Activated CD8-positive, alpha-beta memory T cell treated with anti-CD3 and anti-CD28 coated beads for 36 hours (primary cell): ENCODE measurements around the gene GALNT5. TPM values are rescaled to one million over a fixed set of nuclear protein-coding genes. Genes with fewer than 3 reads are reported as not detected.
"Not testable (repeated sequence)": the region's sequence is repeated elsewhere in the genome, so short reads cannot be mapped to it uniquely, and the experiment has no call there.

Source experiments
- CTCF ChIA-PET: fragments of 350-600 bp; sonication (Branson Sonifier 250); formaldehyde crosslinking; loops from one replicate; lab custom pipeline; 2021; ENCODE audit warnings: antibody characterized with exemption; lab: Charles Lee
- POLR2A ChIA-PET: fragments of 350-600 bp; sonication (Branson Sonifier 250); formaldehyde crosslinking; loops from one replicate; lab custom pipeline; 2021; ENCODE audit warnings: antibody characterized with exemption; lab: Charles Lee
- total RNA-seq, 2 experiments: library from RNA; stranded (reverse); gene quantifications; one replicate each; pipeline ENCODE4 v1.2.3, GENCODE V29; 2021

The GALNT5 gene, protein sequence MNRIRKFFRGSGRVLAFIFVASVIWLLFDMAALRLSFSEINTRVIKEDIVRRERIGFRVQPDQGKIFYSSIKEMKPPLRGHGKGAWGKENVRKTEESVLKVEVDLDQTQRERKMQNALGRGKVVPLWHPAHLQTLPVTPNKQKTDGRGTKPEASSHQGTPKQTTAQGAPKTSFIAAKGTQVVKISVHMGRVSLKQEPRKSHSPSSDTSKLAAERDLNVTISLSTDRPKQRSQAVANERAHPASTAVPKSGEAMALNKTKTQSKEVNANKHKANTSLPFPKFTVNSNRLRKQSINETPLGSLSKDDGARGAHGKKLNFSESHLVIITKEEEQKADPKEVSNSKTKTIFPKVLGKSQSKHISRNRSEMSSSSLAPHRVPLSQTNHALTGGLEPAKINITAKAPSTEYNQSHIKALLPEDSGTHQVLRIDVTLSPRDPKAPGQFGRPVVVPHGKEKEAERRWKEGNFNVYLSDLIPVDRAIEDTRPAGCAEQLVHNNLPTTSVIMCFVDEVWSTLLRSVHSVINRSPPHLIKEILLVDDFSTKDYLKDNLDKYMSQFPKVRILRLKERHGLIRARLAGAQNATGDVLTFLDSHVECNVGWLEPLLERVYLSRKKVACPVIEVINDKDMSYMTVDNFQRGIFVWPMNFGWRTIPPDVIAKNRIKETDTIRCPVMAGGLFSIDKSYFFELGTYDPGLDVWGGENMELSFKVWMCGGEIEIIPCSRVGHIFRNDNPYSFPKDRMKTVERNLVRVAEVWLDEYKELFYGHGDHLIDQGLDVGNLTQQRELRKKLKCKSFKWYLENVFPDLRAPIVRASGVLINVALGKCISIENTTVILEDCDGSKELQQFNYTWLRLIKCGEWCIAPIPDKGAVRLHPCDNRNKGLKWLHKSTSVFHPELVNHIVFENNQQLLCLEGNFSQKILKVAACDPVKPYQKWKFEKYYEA
- not detected for total RNA-seq

DNA sequence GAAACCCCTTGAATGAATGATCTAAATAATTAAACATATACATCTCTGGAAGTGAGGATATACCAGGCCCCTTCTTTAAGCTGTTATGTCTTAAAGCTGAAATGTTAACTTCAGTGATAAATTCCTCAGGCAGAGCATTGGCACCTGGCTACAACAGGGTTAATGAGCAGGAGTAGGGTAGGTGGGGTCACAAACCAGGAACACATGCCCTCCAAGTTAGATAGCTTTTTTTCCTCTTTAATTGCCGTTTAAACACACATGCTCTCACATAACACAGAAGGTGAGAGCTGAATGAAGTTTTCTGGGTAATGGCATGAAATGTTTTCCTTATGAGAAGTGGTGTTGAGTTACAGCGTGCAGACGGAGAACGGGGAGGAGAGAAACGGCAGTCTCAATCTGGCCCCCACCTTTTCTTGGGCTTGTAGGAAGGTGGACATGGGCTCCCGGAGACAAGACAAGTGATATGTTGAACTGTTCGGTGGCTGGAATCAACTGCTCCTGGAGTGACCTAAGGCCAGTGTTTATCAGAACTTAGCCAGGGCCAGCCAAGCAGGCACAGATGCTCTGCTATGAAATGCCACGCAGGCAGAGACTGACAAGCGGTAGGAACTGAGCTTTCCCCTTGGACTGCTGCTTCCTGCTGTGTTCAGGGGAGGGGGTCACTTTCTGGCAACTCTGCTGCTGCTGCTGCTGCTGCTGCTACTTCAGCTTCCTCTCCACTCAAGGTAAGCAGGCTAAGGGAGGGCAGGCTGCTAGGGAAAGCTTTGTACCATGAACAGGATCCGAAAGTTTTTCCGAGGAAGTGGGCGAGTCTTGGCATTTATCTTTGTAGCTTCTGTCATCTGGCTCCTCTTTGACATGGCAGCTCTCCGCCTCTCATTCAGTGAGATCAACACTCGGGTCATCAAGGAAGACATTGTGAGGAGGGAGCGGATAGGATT, at the start of gene GALNT5:
TSS of gene GALNT5 (plus strand) at position 394 of the 941 bp plus-strand sequence. CDS start at position 772, 378 bp downstream.
- ChIA-PET CTCF (no interaction called here), POLR2A (no interaction called here)

DNA sequence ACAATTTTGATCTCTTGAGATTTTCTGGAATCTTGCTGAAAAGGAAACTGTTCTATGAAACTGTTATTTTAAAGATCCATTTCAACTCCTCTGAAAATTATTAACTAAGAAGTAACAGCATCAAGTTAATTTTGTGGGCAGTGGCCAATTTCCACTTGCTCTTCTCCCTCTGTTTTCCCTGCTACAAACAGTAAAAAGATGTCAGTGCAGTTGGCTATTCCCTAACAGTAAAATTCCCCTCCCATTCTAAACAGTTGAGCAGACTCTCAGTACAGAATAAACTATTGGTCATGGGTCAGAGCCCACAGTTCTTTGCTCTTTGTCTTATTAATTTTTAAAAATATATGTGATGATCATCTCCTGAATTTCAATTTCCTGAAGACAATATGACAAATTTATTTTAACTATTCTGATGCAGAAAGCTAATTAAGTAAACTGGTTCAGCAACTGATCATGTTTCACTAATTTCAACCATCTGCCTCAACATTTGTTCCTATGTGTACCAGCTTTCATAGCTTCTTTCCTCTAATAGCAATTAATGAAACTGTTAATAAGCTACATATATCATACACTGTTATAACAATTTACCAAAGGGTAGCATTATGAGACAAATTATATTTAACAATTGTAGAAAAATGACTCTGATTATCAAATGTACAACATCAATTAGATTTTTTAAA, 41.1 kb upstream of the GALNT5 start:
- CTCF ChIA-PET: no interaction called here
- POLR2A ChIA-PET: no interaction called here

DNA sequence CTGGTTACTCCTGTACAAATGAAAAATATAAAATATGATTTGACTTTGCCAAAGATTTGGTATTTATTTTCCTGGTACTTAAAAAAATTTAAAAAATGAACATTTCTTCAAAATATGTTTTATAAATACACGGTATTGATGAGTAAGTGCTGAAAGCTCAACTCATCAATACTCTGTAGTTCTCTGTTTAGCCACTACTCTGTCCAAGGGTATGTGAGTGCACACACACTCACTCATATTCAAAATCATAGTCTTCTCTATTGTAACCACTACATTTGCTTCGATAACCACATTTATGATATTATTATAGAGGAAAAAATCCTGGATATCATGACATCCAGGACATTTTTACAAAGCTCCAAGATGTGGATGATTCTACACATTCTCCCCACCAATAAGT, 40.1 kb upstream of the GALNT5 start:
- ChIA-PET POLR2A (no interaction called here), CTCF (no interaction called here)

DNA sequence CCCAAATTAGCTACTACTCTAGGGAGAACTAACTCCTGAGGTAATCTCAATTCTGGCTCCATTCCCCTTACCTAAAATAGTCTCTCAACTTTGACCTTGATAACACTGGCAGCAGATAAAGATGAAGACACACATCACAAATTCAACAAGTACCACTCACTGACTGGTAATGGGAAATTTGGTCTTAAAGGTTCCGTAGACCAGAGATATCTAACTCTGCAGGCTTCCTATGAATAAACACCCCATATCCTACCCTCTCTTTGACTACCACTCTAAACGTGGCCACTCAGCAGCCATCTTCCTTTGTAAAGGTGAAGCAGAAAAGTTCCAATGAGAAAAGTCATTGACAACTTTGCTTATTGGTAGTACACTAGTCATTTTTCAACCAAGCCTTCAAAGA, 38.6 kb upstream of the GALNT5 start:
- POLR2A ChIA-PET: no interaction called here
- CTCF ChIA-PET: interaction anchor here (0.5 kb wide), 1 partner anchor 84 kb away, joined by 3 read pairs; no protein-coding TSS in a partner anchor

DNA sequence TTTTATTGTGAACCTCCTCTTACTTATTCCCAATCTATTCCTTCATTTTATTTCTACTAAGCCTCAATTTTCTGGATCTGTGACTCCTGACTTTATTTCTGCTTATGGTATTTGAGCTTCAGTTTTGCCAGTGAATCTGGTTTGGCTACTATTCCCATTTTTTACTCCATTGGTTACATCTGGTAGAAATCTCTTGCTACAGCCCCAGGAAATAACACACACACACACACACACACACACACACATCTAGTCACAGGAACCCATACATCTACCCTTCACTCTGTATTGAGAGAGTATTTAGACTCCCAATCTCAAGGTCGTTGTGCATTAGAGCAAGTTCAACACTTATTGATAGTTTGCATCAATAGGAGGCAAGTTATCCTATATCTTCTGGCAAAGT, 37.0 kb upstream of the GALNT5 start:
- POLR2A ChIA-PET: no interaction called here
- CTCF ChIA-PET: no interaction called here

DNA sequence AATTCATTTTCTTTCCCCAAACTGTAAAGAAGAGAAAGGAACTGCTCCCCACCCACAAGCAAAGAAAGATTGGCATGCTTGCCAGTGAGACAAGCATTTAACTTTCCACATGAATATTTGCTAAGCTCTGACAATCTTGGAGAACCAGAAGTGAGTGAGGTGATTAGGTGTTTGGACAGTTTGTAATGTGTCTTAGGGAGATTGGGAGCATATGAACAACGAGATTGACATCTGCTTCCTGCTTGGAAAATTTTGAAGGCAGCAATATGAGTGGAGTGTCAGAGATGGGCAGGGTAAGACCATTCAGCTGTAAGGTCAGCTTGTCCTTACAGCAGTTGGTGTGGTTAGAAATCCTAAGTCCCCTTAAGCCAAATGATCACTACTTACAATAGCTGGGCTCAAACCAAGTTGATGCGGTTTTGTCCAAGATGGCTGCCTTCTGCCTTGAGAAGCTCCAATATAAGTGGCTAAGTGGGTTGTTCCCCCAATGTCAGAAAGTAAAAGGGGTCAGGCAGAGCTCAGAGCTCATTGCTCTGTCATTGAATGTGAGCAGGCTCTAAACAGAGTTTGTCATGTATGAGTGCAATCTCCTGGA, 36.0 kb upstream of the GALNT5 start:
- POLR2A ChIA-PET: no interaction called here

DNA sequence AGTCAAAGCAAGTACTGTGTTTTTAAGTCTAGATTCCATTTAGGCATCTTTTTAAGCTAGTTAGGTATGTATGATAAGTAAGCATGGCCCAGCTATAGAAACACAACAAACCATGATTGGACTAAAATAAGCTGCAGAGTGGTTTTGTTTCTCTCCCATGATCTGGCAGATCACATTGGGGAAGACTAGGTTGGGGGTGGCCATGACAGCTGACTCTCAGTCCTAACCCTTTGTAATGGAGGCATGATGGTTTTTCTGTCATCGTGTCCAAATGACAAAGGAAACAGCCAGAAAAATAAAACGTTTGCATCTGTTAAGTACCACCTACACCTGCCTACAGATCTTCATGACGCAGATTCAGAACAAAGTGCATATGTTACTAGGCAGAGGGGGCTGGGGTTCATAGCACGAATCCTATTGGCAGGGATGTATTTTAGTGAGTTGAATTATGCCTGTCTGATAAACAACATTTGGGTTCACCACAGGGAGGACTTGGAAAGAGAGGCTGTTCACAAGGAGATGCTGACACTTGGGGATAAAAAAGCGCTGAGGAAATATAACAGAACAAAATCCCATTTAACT, 33.8 kb upstream of the GALNT5 start:
- CTCF ChIA-PET: interaction anchor here (0.9 kb wide), 1 partner anchor 79 kb away, joined by 3 read pairs; no protein-coding TSS in a partner anchor
- POLR2A ChIA-PET: no interaction called here

More for the DNA sequence above, 36.0 kb upstream of the GALNT5 start:
- CTCF ChIA-PET: interaction anchor here (1.5 kb wide), 1 partner anchor 16 kb away, joined by 4 read pairs; no protein-coding TSS in a partner anchor

DNA sequence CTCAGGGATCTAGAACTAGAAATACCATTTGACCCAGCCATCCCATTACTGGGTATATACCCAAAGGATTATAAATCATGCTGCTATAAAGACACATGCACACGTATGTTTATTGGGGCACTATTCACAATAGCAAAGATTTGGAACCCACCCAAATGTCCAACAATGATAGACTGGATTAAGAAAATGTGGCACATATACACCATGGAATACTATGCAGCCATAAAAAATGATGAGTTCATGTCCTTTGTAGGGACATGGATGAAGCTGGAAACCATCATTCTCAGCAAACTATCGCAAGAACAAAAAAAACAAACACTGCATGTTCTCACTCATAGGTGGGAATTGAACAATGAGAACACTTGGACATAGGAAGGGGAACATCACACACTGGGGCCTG, 33.1 kb upstream of the GALNT5 start:
- POLR2A ChIA-PET, CTCF ChIA-PET: not testable (repeated sequence)

DNA sequence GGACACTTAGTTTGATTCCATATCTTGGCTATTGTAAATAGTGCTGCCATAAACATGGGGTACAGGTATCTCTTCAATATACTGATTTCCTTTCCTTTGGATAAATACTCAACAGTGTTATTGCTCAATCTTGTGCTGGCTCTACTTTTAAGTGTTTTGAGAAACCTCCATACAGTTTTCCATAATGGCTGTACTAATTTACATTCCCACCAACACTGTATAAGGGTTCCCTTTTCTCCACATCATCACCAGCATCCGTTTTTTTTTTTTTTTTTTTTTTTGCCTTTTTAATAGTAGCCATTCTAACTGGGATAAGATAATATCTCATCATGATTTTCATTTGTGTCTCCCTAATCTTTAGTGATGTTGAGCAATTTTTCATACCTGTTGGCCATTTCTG, 29.9 kb upstream of the GALNT5 start:
- ChIA-PET POLR2A (no interaction called here), CTCF (no interaction called here)

DNA sequence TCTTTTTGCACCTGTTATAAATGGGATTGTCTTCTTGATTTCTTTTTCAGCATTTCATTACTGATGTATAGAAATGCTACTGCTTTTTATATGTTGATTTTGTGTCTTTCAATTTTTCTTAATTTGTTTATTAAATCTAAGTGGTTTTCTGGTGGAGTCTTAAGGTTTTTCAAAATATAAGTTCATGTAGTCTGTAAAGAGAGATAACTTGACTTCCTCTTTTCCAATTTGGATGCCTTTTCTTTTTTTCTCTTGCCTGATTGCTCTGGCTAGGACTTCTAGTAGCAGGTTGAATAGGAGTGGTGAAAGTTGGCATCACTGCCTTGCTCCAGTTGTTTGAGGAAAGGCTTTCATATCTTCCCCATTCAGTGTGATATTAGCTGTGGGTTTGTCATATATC, 28.6 kb upstream of the GALNT5 start:
- ChIA-PET CTCF (no interaction called here), POLR2A (no interaction called here)

DNA sequence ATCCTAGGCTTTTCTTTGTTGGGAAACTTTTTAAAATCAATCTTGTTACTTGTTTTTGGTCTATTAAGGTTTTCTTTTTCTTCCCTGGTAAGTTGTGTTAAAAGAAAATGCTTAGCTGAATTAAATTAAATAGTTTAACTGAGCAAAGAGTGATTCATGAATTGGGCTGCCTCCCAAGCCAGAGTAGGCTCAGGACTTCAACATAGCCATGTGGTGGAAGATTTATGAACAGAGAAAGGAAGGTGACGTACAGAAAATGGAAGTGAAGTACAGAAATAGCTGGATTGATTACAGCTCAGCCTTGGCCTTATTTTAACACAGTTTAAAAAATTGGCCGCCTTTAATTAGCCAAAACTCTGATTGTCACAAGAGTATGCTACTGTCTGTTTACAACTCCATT, 27.9 kb upstream of the GALNT5 start:
- POLR2A ChIA-PET: no interaction called here
- CTCF ChIA-PET: no interaction called here

DNA sequence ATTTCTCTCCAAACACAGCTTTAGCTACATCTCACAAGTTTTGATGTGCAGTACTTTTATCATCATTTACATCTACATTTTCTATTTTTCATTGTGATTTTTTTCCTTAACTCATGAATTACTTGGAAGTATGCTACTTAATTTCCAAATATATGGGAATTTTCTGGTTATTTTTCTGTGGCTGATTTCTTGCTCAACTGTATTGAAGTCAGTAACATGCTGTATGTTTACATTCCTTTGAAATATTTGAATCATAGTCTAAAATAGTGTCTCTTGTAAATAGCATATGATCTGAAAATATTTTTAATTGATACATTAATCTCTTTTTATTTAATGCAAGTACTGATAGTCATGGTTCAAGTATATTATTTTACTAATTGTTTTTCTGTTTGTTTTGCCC, 26.0 kb upstream of the GALNT5 start:
- POLR2A ChIA-PET: no interaction called here
- CTCF ChIA-PET: no interaction called here

DNA sequence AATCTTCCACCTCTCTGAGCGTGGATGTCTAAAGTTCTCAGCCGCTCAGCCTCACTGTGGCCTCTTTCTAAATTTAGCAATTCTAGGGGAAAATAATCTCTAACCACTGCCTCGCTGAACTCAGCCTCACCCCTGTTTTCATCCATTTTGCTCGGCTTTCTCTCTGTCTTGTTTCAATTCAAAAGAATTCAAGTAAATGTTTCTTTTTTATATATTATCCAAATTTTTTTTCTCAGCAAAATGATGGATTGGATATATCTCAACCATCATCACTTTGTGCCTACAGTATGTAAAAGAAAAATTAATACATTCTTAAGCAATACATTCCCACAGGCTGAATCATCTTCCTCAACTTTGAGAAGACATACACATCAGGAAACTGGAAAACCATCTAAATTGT, 24.0 kb upstream of the GALNT5 start:
- POLR2A ChIA-PET: no interaction called here
- CTCF ChIA-PET: no interaction called here

DNA sequence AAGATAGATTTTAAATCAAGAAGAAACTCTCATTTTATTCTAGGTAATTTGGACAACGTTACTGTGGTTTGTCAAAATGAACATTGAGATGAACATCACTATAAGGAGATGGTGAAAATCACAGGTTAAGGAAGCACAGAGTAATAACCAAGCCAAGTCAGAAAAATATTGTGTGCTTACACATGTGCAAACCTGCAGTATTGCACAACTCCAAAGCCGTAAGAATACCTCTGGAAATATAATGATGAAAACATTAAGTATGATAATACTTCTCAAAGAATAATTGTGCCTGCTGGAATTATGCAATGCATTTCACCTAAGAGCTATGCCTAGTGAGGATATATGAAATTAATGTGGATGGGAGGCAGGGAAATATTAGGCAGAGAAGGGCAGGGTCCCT, 21.1 kb upstream of the GALNT5 start:
- POLR2A ChIA-PET: no interaction called here
- CTCF ChIA-PET: interaction anchor here (1.8 kb wide), 1 partner anchor 14 kb away, joined by 4 read pairs; no protein-coding TSS in a partner anchor

DNA sequence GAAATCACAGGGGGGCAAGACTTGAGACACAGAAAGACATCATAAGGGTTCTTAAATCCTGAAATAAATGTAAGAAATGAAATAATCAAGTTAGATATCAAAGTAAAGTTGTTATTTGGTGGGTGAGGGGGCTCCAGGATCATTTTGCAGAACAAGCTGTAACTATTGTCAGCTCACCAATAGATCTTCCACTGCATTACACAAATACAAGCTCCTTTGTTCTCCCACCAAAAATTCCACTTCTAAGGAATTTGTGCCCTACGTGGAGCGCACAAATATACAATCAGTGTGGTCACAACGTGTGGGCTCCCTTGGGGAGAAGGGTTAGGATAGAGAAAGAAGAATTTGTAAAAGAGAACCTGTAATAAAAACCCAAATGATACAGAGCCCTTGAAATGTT, 19.2 kb upstream of the GALNT5 start:
- POLR2A ChIA-PET: no interaction called here
- CTCF ChIA-PET: interaction anchor here (1.8 kb wide), 1 partner anchor 16 kb away, joined by 4 read pairs; no protein-coding TSS in a partner anchor

DNA sequence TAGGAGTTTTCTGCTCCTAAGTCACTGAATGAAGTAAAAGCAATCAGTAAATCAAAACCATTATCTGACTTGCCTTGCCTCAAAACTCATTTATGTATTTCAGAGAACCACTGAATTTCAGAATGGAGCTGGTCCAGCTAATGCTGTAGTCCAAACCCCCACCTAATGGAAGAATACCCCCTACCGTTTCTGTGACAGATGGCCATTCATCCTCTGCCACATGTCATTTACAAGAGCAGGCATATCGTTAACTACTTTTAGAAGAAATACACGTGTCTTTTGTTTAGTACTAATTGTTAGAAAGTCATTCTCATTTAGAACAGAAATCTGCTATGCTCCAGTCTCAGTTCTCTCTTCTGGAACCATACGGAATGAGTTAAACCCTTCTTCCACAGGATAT, 12.8 kb upstream of the GALNT5 start:
- ChIA-PET POLR2A (no interaction called here), CTCF (no interaction called here)

DNA sequence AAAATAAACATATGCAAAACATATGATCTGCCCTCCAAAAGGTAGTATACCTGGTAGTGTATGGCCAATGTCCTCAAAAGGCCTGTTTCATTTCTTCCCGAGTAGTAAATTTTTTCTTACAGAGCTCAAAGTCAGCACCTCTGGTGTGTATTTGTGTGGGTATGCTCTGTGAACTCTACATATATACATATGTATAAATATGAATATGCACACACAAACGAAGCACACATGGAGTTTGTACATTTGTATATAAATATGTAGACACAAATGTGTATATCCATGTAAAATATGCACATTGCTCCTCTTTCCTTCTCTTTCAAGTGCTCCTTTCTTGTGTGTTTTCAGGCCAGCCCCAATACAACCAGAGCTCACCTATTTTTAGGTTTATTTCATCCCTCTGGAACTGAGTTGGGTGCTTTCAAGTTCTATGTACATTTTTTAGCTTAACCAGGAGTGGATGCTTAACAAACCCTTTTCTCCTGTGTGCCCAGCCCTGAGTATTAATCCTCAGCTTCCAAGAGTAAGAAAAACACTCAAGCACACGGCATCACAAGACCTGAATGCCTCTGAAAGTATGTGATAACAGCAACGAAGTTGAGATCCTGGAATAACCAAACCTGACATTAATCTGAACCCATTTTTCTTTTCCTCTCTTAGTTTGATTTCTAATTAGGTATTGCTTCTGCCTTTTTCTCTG, 12.2 kb upstream of the GALNT5 start:
- ChIA-PET POLR2A (no interaction called here), CTCF (no interaction called here)
